ENCODE data around the gene UAP1L1.
A peak's percentile ranks its signal among the peaks of the same experiment; 100 is the strongest.

Gene UAP1L1

GRCh38 chr9:137077758-137078693 is 709 bp downstream of the UAP1L1 start:
- peak; percentile 53 for DNase-seq

GRCh38 chr9:137078701-137079400 is 1.5 kb downstream of the UAP1L1 start:
- no peak for DNase-seq

GRCh38 chr9:137079401-137079787 is 2.1 kb downstream of the UAP1L1 start:
- DNase-seq: no peak

GRCh38 chr9:137080260-137081122 is 3.2 kb downstream of the UAP1L1 start:
- no peak for DNase-seq

GRCh38 chr9:137082222-137082924 is 5.1 kb downstream of the UAP1L1 start:
- no peak for DNase-seq

- no peak for DNase-seq
These were observed 5.6 kb downstream of the UAP1L1 start for GRCh38 chr9:137082925-137083290.

- no peak for DNase-seq
These were observed 6.2 kb downstream of the UAP1L1 start for GRCh38 chr9:137083394-137084004.

- no peak for DNase-seq
These were observed 7.2 kb downstream of the UAP1L1 start for GRCh38 chr9:137084526-137084925.

GRCh38 chr9:137085920-137086530 is 8.7 kb downstream of the UAP1L1 start:
- DNase-seq: peak; percentile 34

- DNase-seq: peak; percentile 99
These were observed 9.5 kb downstream of the UAP1L1 start, which contains the start of gene MAN1B1 for GRCh38 chr9:137086531-137087408. TSS of gene MAN1B1 (plus strand) at chr9:137086985. CDS start at chr9:137087000, 15 bp downstream.

- DNase-seq: no peak
These were observed 10.2 kb downstream of the UAP1L1 start for GRCh38 chr9:137087409-137087925.

GRCh38 chr9:137088121-137088520 is 10.8 kb downstream of the UAP1L1 start:
- no peak for DNase-seq

GRCh38 chr9:137089232-137089947 is 12.1 kb downstream of the UAP1L1 start:
- no peak for DNase-seq

GRCh38 chr9:137095664-137096517 is 18.6 kb downstream of the UAP1L1 start:
- peak; percentile 89 for DNase-seq

GRCh38 chr9:137096785-137097546 is 19.6 kb downstream of the UAP1L1 start:
- no peak for DNase-seq

GRCh38 chr9:137097761-137098462 is 20.6 kb downstream of the UAP1L1 start:
- no peak for DNase-seq

GRCh38 chr9:137099231-137099630 is 21.9 kb downstream of the UAP1L1 start:
- no peak for DNase-seq
